ENCODE results near the gene FOXP1. TPM values are rescaled to one million over a fixed set of nuclear protein-coding genes. Genes with fewer than 3 reads are reported as not detected.

FOXP1 gene
- total and polyA plus RNA-seq, 2 of the 8 experiments (the other 6 are each of a cell fraction or from before 2014, with no cell fraction given) = 13.9 to 25.4 TPM

GRCh38 chr3:71127844-71128243 lies 455.7 kb downstream of the FOXP1 start:
- Histone ChIP-seq H4K20me1 (replicated peaks in 1 of 2; ENCODE audit: control insufficient read depth in 1 of 2, insufficient read depth in 2 of 2, low read length in 2 of 2) (no peaks in the 10 kb centered on the region), H3K4me3 (ENCODE audit: extremely low read depth in 1 of 4, insufficient read depth in 2 of 4, low read depth in 3 of 4, low read length in 4 of 4) (no peak overlapping the region), H3K79me2 (ENCODE audit: control insufficient read depth in 1 of 2, insufficient read depth in 2 of 2, low read length in 2 of 2) (peaks cover 0 to 8% of the 10 kb centered on the region in 2 experiments; a peak in 2 of 4 replicates), H3K56ac (replicated peaks; ENCODE audit: insufficient read length, low read depth, low read length) (no peak overlapping the region), H4K8ac (ENCODE audit: extremely low read depth, insufficient read depth, low read length) (no peak overlapping the region), H2BK5ac (ENCODE audit: low read depth, low read length) (peak overlapping the region; percentile 4; the same call in 1 of the 2 replicates), H2AK5ac (ENCODE audit: low read depth, low read length) (no peak overlapping the region), H2BK20ac (ENCODE audit: low read length) (no peak overlapping the region), H3K27ac (ENCODE audit: low read depth, low read length) (no peak overlapping the region), H3K4me2 (ENCODE audit: insufficient read depth in 1 of 2, low read depth in 2 of 2, low read length in 2 of 2) (no peak overlapping the region), H3K9ac (replicated peaks in 1 of 4; ENCODE audit: extremely low read depth in 1 of 4, low read depth in 3 of 4, low read length in 3 of 4) (no peak overlapping the region), H3K79me1 (ENCODE audit: low read depth, low read length) (peaks cover 2% of the 10 kb centered on the region; the same call in 1 of the 2 replicates), H3K27me3 (replicated peaks in 1 of 4; ENCODE audit: control insufficient read depth in 3 of 4, extremely low read depth in 1 of 4, insufficient read depth in 3 of 4, low read length in 3 of 4) (no peaks in the 10 kb centered on the region; a peak in 1 of 7 replicates), H4K91ac (replicated peaks; ENCODE audit: insufficient read length, low read length) (no peak overlapping the region), H3K14ac (ENCODE audit: insufficient read length) (no peak overlapping the region), H3K23me2 (ENCODE audit: low read depth, low read length) (no peaks in the 10 kb centered on the region; the same call in 1 of the 2 replicates), H2BK15ac (ENCODE audit: low read length) (no peak overlapping the region), H3K23ac (ENCODE audit: insufficient read length) (no peak overlapping the region), H3K4ac (replicated peaks; ENCODE audit: insufficient read length, low read depth, low read length) (no peak overlapping the region), H2AFZ (ENCODE audit: low read length) (no peak overlapping the region), H3K9me3 (ENCODE audit: insufficient read depth in 2 of 2, low read depth in 1 of 2, low read length in 1 of 2) (no peaks in the 10 kb centered on the region), H3K18ac (ENCODE audit: extremely low read depth, low read length) (no peak overlapping the region), H4K5ac (ENCODE audit: insufficient read length, low read depth, low read length) (no peak overlapping the region), H2BK120ac (replicated peaks; ENCODE audit: low read depth, low read length) (no peak overlapping the region), H2BK12ac (ENCODE audit: low read depth, low read length) (no peak overlapping the region), H3K36me3 (ENCODE audit: control insufficient read depth in 2 of 4, insufficient read depth in 4 of 4, low read length in 3 of 4) (no peaks in the 10 kb centered on the region; a peak in 1 of 8 replicates), H3K4me1 (replicated peaks in 1 of 4; ENCODE audit: control insufficient read depth in 3 of 4, insufficient read depth in 4 of 4, low read length in 3 of 4) (peaks cover 8 to 34% (median 19%) of the 10 kb centered on the region in 4 experiments)
- FAIRE-seq = no peak
- WGBS, 2 experiments (ENCODE audit: extremely low coverage in 1 of 2, insufficient coverage in 1 of 2, insufficient read length in 1 of 2, insufficient replicate concordance in 2 of 2, low coverage in 1 of 2, low lambda C conversion rate in 2 of 2, missing lambda C conversion rate in 1 of 2) = 84% methylated on average over 7 of the region's 7 CpGs; no CpG with 5 or more reads in 1 of the 2 experiments
- no peak for DNase-seq (ENCODE audit: low read depth in 1 of 2, low spot score in 2 of 2)
- ChIA-PET POLR2A (ENCODE audit: partially characterized antibody) (no interaction called here), CTCF (ENCODE audit: partially characterized antibody) (no interaction called here)
- TF ChIP-seq ZNF274 (IDR thresholded peaks at IDR 0.05; ENCODE audit: borderline replicate concordance, extremely low read depth, low read length) = no peak
- TF ChIP-seq PHF8 (conservative IDR thresholded peaks at IDR 0.05; ENCODE audit: low read depth, low read length) = no peak
- no peak for TF ChIP-seq MAX (IDR thresholded peaks at IDR 0.05)
- TF ChIP-seq YY1 (IDR thresholded peaks at IDR 0.05; ENCODE audit: low read depth, low read length) = no peak
- no peak for TF ChIP-seq CTCF (IDR thresholded peaks at IDR 0.05; ENCODE audit: control extremely low read depth in 1 of 3, insufficient read depth in 1 of 3, low read depth in 1 of 3, low read length in 3 of 3)
- TF ChIP-seq SRF (IDR thresholded peaks at IDR 0.05; ENCODE audit: low read depth, low read length) = peak; percentile 47; the same call in 1 of the 2 replicates

Data from H1 (cell line).